GM21526 (cell line): Measurements from ENCODE around the gene MVK.

ENCODE experiments used
- ATAC-seq: cut with Tn5 transposase; IDR thresholded peaks from one replicate; pipeline ENCODE4 v1.9.1; 2021; ENCODE audit warnings: moderate library complexity; ENCODE audit not compliant: unreplicated experiment, low FRiP score

The MVK gene

DNA sequence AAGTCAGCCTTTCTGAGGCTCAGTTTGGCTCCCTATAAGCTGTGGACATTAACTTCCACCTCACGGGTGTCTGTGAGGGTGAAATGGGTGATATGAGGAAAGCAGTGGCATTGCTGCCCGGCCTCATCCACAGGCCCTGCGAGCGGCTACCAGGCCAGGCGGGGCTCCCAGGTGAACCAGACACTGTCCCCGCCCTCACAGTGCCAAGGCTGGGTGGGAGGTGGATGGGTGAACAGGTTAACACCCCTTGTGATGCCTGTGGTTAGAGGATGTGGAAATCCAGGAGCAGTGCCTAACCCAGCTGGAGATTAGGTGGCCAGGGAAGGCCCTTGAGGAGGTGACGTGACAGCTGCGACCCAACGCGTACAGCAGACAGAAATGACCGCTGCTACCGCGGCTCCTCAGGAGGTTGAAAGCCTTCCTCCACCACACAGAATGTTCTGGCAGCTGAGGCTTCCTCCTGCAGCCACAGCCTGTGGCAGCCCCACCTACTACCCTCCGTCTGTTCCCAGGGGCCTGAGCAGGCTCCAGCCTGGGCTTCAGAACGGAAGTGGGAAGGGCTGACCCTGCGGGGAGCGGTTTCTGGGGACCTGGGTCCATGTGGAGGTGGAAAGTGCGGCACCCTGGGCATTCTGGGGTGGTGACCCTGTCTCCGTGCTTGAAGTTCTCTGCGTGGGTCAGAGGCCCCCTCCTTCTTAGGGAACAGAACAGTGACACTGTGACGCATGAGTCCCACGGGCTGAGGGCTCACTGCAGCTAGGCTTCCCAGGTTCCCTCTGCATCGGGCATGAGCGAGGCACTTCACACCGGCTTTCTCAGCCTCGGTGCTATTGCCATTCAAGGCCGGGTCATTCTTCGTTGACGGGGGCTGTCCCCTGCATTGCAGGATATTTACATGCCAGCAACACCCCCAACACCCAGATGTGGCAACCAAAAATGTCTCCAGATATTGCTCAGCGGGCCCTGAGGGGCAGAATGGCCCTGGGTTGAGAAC, 10.0 kb upstream of the MVK start:
- ATAC-seq: no peak

- ATAC-seq: no peak
Measured at GRCh38 chr12:109566424-109566823, 7.2 kb upstream of the MVK start.

DNA sequence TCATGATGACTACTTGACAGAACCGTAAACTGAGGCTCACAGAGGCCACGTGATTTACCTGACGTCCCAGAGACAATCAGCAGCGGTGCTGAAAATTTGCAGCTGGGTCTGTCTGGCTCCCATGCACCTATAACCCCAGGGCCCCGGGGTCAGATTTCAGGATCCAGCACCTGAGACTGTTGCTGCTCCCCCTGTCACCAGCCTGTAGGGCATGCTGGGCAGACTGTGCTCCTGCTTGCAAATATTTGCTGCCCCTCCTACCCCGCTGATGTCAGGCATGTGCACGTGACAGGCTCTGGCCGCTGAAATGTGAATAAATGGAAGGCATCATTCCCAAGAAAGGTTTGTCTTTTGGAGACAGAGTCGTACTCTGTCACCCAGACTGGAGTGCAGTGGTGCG, 6.3 kb upstream of the MVK start:
- no peak for ATAC-seq

- ATAC-seq: no peak
Measured at GRCh38 chr12:109567967-109568366, 5.6 kb upstream of the MVK start.

- no peak for ATAC-seq
Measured at GRCh38 chr12:109568486-109568885, 5.1 kb upstream of the MVK start.

DNA sequence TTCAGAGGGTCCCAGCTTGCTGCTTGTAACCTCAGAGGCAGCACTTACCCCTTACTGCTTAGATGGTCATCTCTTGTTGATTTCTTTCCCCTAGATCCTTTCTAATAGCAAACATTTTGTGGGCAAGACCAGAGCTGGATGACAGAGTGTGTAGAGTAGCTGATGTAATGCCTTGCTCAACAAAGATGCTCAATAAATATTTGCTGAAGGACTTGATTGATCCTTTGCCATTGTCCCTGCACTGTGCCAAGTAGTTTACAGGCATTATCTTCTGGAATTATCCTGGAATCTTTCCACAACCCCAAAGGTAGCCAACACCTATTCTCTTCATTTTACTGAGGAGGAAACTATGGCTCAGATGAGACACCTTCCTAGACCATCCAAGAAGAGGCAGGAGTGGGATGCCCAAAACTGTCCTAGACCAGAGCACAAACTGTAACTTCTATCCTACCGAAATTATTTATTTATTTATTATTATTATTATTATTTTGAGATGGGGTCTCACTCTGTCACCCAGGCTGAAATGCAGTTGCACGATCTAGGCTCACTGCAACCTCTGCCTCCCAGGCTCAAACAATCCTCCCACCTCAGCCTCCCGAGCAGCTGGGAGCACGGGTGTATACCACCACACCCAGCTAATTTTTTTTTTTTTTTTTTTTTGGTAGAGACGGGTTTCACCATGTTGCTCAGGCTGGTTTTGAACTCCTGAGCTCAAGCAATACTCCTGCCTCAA, 1.7 kb upstream of the MVK start:
- no peak for ATAC-seq

GRCh38 chr12:109572506-109572845, 1.1 kb upstream of the MVK start:
- no peak for ATAC-seq

GRCh38 chr12:109573914-109574244, 285 bp downstream of the MVK start:
- no peak for ATAC-seq

DNA sequence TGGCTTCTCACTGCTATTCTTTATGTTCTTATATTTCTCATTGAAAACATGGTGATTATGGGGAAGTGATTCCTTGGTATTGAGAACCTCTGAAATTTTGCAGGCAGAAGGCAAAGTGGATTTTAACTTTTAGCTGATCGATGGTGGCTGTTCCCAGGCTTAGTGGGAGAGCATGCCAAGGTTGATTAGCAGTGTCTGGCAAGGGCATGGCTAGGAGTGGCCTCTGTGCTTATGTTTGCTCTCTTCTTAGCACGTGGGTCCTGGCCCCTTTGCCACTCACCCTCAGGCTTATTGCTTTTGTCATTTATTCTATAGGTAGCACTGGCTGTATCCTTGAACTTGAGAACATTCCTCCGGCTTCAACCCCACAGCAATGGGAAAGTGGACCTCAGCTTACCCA, 2.1 kb downstream of the MVK start:
- ATAC-seq: no peak

- no peak for ATAC-seq
Measured at GRCh38 chr12:109577311-109577710, 3.7 kb downstream of the MVK start.

GRCh38 chr12:109578330-109578927, 4.8 kb downstream of the MVK start:
- no peak for ATAC-seq

DNA sequence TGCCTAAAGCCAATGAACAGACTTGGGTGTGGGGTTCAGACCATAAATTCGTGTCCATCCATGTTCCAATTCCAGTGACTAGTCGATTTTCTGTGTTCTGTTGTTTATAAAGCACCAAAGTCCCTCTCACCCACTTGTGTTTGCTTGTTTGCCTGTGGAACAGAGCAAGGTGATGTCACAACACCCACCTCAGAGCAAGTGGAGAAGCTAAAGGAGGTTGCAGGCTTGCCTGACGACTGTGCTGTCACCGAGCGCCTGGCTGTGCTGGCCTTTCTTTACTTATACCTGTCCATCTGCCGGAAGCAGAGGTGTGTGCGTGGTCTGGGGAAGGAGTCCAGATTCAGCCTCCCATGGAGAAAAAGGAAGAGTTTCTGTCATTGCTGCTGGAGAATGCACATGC, 6.0 kb downstream of the MVK start:
- no peak for ATAC-seq

DNA sequence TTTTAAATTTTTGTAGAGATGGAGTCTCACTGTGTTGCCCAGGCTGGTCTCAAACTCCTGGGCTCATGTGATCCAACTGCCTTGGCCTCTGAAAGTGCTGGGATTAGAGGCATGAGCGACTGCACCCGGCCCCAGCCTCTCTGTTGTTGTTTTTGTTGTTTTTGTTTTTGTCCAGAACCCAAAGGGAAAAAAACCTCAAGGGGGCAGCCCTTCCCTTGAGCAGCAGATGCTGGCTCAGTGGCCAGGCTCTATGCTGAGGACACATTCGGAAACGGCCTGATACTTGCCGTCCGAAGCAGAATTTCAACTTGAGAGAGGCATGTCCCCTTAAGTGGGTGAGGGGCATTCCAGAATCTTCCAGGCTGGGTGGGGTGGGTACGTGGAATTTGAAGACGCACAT, 6.7 kb downstream of the MVK start:
- ATAC-seq: no peak

GRCh38 chr12:109580684-109581333, 7.2 kb downstream of the MVK start:
- no peak for ATAC-seq

DNA sequence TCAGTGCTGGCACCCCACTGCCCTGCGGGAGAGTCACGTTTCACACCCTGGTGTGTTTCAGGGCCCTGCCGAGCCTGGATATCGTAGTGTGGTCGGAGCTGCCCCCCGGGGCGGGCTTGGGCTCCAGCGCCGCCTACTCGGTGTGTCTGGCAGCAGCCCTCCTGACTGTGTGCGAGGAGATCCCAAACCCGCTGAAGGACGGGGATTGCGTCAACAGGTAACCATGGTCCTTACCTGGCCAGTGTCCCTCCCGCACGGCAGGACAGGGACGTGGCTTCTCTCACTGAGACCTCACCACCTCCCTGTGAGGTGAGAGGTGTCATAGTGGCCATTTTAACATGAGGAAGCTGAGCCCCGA, 7.7 kb downstream of the MVK start:
- ATAC-seq: no peak

DNA sequence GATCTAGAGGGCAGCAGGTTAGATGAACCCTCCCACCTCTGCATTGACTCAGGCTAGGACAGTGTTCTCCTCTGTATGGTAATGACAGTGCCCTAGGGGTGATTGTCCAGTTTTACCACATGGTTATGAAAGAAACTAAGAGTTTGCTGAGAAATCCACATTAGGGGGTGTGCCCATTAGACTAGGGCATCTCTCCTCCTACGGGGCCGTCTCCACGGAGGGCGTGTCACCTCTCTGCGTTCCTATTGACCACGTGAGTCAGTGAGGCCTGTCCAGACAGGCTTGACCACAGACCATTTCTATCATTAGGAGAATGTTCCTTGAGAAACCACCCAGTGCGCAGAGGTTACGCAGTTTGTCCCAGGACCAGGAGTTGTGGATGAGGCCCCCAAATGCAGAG, 8.3 kb downstream of the MVK start:
- ATAC-seq: no peak

DNA sequence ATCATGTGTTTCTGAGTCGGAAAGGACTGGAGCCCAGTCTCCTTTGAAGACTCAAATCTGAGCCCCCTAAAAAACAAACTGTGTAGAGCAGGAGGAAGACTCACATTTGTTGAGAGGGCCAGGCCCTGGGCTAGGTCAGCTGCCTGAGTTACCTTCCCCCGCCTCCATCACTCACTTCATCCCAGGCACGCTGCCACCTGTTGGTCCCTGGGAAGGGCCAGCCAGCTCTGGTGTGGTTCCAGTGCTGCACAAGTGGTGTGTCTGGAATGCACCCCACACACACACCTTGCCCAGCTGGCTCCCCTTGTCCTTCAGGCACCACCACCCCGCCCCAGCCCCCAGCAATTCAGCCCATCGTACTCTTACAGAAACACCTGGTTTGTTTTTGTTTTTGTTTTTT, 9.0 kb downstream of the MVK start:
- no peak for ATAC-seq

DNA sequence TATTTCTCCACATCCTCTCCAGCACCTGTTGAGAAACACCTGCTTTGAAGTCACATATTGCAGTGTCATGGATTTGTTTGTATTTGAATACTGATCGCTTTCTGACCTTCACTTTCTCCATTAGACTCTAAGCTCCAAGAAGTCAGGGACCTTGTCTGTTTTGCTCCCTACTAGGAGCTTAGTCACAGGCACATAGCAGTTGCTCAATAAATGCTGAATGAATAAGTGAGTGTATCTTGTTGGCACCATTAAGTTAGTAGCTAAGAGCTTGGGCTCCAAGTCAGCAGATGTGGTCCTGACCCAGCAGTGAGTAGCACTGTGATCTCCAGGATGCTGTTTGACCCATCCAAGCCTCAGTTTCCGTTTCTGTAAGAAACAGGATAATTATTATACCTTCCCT, 10.1 kb downstream of the MVK start:
- no peak for ATAC-seq

- no peak for ATAC-seq
Measured at GRCh38 chr12:109586385-109587296, 13.0 kb downstream of the MVK start.

- ATAC-seq: no peak
Measured at GRCh38 chr12:109587921-109588320, 14.3 kb downstream of the MVK start.
